ENCODE data around the gene CDK5R2. TPM values are rescaled to one million over a fixed set of nuclear protein-coding genes. Genes with fewer than 3 reads are reported as not detected.
A peak's percentile ranks its signal among the peaks of the same experiment; 100 is the strongest.

The CDK5R2 gene
- total RNA-seq, 1 donor from 2014 or later: 5.1 TPM

GRCh38 chr2:218995561-218995960, 36.1 kb downstream of the CDK5R2 start:
- Mint-ChIP-seq H3K36me3 (ENCODE audit: insufficient read depth) (no peaks in the 10 kb centered on the region), H3K9me3 (ENCODE audit: low read depth) (no peaks in the 10 kb centered on the region), H3K4me1 (ENCODE audit: low read depth) (peaks cover 14% of the 10 kb centered on the region), H3K27me3 (peaks cover 84% of the 10 kb centered on the region), H3K27ac (no peak overlapping the region), H3K4me3 (ENCODE audit: low read depth) (no peak overlapping the region)
- no peak for TF ChIP-seq CTCF (IDR thresholded peaks at IDR 0.05; ENCODE audit: unreplicated experiment)
- DNase-seq (ENCODE audit: low spot score, unreplicated experiment): no peak

- no peaks in the 10 kb centered on the region for H3K36me3 Mint-ChIP-seq (ENCODE audit: insufficient read depth)
- H3K27ac Mint-ChIP-seq: peak overlapping the region; percentile 56
- H3K27me3 Mint-ChIP-seq: peaks cover 82% of the 10 kb centered on the region
- peaks cover 14% of the 10 kb centered on the region for H3K4me1 Mint-ChIP-seq (ENCODE audit: low read depth)
- H3K4me3 Mint-ChIP-seq (ENCODE audit: low read depth): peak overlapping the region; percentile 62
- peak; percentile 93 for TF ChIP-seq CTCF (IDR thresholded peaks at IDR 0.05; ENCODE audit: unreplicated experiment)
- no peaks in the 10 kb centered on the region for H3K9me3 Mint-ChIP-seq (ENCODE audit: low read depth)
- DNase-seq (ENCODE audit: low spot score, unreplicated experiment): peak; percentile 87
These were observed 36.7 kb downstream of the CDK5R2 start for GRCh38 chr2:218995972-218996711.

- Mint-ChIP-seq H3K9me3 (ENCODE audit: low read depth) (no peaks in the 10 kb centered on the region), H3K36me3 (ENCODE audit: insufficient read depth) (no peaks in the 10 kb centered on the region), H3K4me3 (ENCODE audit: low read depth) (peak overlapping the region; percentile 42), H3K27ac (peak overlapping the region; percentile 26), H3K4me1 (ENCODE audit: low read depth) (peaks cover 14% of the 10 kb centered on the region), H3K27me3 (peaks cover 74% of the 10 kb centered on the region)
- no peak for DNase-seq (ENCODE audit: low spot score, unreplicated experiment)
- no peak for TF ChIP-seq CTCF (IDR thresholded peaks at IDR 0.05; ENCODE audit: unreplicated experiment)
These were observed 37.5 kb downstream of the CDK5R2 start for GRCh38 chr2:218996937-218997336.

- H3K27ac Mint-ChIP-seq: peak overlapping the region; percentile 60
- peaks cover 69% of the 10 kb centered on the region for H3K27me3 Mint-ChIP-seq
- peaks cover 16% of the 10 kb centered on the region for H3K4me1 Mint-ChIP-seq (ENCODE audit: low read depth)
- no peaks in the 10 kb centered on the region for H3K36me3 Mint-ChIP-seq (ENCODE audit: insufficient read depth)
- H3K4me3 Mint-ChIP-seq (ENCODE audit: low read depth): no peak overlapping the region
- no peak for TF ChIP-seq CTCF (IDR thresholded peaks at IDR 0.05; ENCODE audit: unreplicated experiment)
- no peak for DNase-seq (ENCODE audit: low spot score, unreplicated experiment)
- no peaks in the 10 kb centered on the region for H3K9me3 Mint-ChIP-seq (ENCODE audit: low read depth)
These were observed 38.3 kb downstream of the CDK5R2 start for GRCh38 chr2:218997731-218998130.

- Mint-ChIP-seq H3K27me3 (peaks cover 72% of the 10 kb centered on the region), H3K27ac (peak overlapping the region; percentile 60), H3K9me3 (ENCODE audit: low read depth) (no peaks in the 10 kb centered on the region)
These were observed 39.0 kb downstream of the CDK5R2 start for GRCh38 chr2:218998414-218999002.

More at GRCh38 chr2:218998414-218999002, 39.0 kb downstream of the CDK5R2 start:
- no peak for TF ChIP-seq CTCF (IDR thresholded peaks at IDR 0.05; ENCODE audit: unreplicated experiment)
- no peak for DNase-seq (ENCODE audit: low spot score, unreplicated experiment)
- no peaks in the 10 kb centered on the region for H3K36me3 Mint-ChIP-seq (ENCODE audit: insufficient read depth)
- H3K4me1 Mint-ChIP-seq (ENCODE audit: low read depth): peaks cover 16% of the 10 kb centered on the region
- H3K4me3 Mint-ChIP-seq (ENCODE audit: low read depth): no peak overlapping the region
